GM18858 (cell line): ENCODE data around the gene CDYL2.

Source experiments
- ATAC-seq: cut with Tn5 transposase; IDR thresholded peaks from one replicate; pipeline ENCODE4 v1.9.1; 2021; ENCODE audit not compliant: unreplicated experiment

The CDYL2 gene

DNA sequence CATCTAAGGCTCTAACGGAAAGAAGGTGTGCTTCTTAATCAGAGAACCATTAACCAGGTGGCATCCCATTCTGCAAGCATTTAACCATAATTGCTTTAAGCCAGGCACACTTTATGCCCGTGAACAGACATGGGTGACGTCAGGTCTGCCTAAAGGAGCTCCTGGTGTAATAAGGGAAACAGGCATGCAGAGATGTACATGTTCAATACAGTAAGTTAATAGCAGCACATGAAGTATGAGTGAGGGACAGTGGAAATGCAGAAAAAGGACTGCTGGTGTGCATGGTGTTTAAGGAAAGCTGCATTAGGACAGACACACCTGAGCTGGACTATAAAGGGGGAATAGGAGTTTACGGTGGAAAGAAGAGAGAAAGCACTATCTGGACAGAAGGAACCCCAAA lies 245.0 kb downstream of the CDYL2 start:
- no peak for ATAC-seq

DNA sequence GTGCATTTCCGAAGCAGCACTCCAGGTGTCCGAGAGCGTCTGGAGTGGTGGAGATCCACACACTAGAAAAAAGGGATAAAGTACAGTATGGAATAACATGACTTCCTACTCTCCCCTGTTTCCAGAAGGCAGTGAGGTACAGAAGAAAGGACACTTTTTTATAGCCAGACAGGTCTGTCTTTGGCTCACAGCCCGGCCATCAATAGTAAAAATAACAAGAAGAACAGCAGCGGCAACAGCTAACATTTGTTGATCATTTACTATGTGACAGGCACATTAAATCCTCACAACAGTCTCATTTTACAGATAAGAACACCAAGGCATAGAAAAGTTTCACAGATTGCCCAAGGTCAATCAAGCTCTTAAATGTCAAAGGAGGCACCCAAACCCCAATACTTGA lies 247.4 kb downstream of the CDYL2 start:
- no peak for ATAC-seq

DNA sequence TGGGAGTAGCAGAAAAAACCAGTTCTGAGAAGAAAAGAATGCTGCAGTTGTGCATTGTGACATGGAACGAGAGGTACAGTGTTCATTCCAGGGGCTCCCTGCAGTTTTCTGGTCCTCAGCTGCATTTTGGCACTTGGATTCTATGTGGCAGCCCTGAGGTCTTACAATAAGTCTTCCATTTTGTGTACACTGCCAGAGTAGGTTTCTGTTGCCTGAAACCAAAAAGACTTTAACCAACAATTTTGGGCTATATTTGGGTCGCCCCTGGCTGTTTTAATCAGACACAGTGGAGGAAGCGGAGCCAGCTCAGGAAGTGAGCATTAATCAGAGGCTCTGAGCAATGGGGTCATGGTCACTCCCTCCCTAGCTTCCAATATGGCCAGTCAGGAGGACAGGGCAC lies 247.9 kb downstream of the CDYL2 start:
- ATAC-seq = no peak

DNA sequence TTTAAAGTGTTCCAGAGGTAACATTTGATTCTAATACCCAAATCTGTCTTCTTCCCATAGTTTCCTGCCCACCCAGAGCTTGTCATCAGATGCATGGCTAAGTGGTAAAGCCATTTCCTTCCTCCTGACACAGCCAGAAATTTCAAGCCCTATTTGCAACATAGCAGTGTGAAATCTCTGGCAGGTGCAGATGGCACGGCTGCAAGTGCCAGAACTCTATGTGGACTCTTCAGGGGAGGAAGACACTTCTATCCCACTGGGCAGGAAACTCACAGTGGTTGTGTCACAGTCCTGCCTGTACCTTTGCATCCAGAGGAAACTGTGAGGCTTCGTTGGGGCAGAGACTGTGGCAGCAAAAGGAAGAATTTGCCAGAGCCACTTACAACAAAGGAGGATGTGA lies 250.4 kb downstream of the CDYL2 start:
- ATAC-seq = no peak

DNA sequence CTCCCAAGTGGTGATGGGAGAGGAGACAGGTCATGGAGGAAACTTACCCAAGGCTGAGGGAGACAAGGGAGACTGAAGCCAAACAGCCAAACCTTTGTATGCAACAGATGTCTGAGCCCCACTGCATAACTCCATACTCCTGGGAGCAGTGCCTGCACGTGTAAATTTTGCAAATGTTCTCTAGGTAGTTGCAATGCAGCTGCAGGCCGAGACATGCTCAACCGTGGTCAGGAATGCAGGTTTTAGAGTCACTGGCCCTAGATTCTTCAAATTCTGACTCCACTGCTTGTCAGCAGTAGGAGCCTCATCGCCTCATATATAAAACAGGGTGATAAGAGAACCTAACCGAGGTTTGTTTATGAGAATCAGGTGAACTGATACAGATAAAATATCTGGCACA lies 252.1 kb downstream of the CDYL2 start:
- no peak for ATAC-seq
